Ectodermal cell (in vitro differentiated cells): ENCODE data around the gene OTOGL.

Experiments
- H3K27ac ChIP-seq: 2 replicates; pipeline ENCODE4 v1.7.0; 2013; ENCODE audit warnings: mild to moderate bottlenecking, low read depth, low read length; ENCODE audit not compliant: insufficient read depth, poor library complexity, severe bottlenecking
- H3K27me3 ChIP-seq: 2 replicates; pipeline ENCODE4 v1.7.0; 2013; ENCODE audit warnings: mild to moderate bottlenecking, low read length; ENCODE audit not compliant: insufficient read depth, control insufficient read depth, poor library complexity, severe bottlenecking
- H3K36me3 ChIP-seq: one replicate; pipeline ENCODE4 v1.7.0; 2013; ENCODE audit warnings: low read length; ENCODE audit not compliant: control insufficient read depth, insufficient read depth
- H3K4me1 ChIP-seq: one replicate; pipeline ENCODE4 v1.7.0; 2013; ENCODE audit warnings: low read length; ENCODE audit not compliant: control insufficient read depth, insufficient read depth
- H3K4me3 ChIP-seq: 2 replicates; pipeline ENCODE4 v1.7.0; 2013; ENCODE audit warnings: low read depth, low read length, control low read depth; ENCODE audit not compliant: insufficient read depth
- H3K9me3 ChIP-seq: 2 replicates; pipeline ENCODE4 v1.7.0; 2013; ENCODE audit warnings: mild to moderate bottlenecking, low read length, moderate library complexity; ENCODE audit not compliant: control insufficient read depth
- WGBS, 2 experiments: methylation state at CpG; one replicate each; pipeline ENCODE4 v1.1.7; 2013; ENCODE audit warnings: missing lambda C conversion rate in 2 of 2; 5-methylcytosine and 5-hydroxymethylcytosine counted together

Gene OTOGL

GRCh38 chr12:80317899-80318298 lies 218.6 kb downstream of the OTOGL start:
- 0% methylated on average over 1 of the region's 1 CpG; no CpG with 5 or more reads in 1 of the 2 experiments for WGBS, 2 experiments
- H3K27me3 ChIP-seq = no peaks in the 10 kb centered on the region
- no peak overlapping the region for H3K4me3 ChIP-seq
- H3K36me3 ChIP-seq = no peaks in the 10 kb centered on the region
- H3K9me3 ChIP-seq = no peaks in the 10 kb centered on the region
- H3K27ac ChIP-seq = no peak overlapping the region
- no peaks in the 10 kb centered on the region for H3K4me1 ChIP-seq

- no peak overlapping the region for H3K27ac ChIP-seq
- no peaks in the 10 kb centered on the region for H3K4me1 ChIP-seq
- WGBS, 2 experiments = 18 to 29% methylated on average over 2 of the region's 2 CpGs
- no peaks in the 10 kb centered on the region for H3K9me3 ChIP-seq
- H3K36me3 ChIP-seq = no peaks in the 10 kb centered on the region
- H3K4me3 ChIP-seq = no peak overlapping the region
- H3K27me3 ChIP-seq = no peaks in the 10 kb centered on the region
These were observed 220.9 kb downstream of the OTOGL start for GRCh38 chr12:80320121-80320678.

DNA sequence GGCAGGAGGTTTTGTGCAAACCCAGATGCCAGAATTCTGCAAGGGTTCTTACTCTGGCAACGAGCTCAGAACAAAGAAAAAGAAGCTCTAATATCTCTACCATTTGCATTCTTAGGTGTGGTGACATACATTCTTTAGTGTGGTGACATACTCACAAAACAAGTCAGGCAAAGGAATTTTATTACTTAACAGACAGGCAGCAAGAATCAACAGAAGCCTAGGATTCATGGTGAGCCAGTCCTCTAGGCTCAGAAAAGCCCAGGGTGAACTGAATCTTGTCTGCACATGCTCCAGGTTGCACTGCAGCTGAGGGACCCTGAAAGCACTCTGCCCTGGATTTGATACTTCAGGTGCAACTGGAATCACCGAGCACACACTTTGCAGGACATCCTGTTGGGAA lies 222.3 kb downstream of the OTOGL start:
- Histone ChIP-seq H3K27me3 (no peaks in the 10 kb centered on the region), H3K27ac (no peak overlapping the region), H3K9me3 (no peaks in the 10 kb centered on the region), H3K4me3 (no peak overlapping the region), H3K4me1 (no peaks in the 10 kb centered on the region), H3K36me3 (no peaks in the 10 kb centered on the region)
- 93 to 95% methylated on average over 2 of the region's 2 CpGs for WGBS, 2 experiments

DNA sequence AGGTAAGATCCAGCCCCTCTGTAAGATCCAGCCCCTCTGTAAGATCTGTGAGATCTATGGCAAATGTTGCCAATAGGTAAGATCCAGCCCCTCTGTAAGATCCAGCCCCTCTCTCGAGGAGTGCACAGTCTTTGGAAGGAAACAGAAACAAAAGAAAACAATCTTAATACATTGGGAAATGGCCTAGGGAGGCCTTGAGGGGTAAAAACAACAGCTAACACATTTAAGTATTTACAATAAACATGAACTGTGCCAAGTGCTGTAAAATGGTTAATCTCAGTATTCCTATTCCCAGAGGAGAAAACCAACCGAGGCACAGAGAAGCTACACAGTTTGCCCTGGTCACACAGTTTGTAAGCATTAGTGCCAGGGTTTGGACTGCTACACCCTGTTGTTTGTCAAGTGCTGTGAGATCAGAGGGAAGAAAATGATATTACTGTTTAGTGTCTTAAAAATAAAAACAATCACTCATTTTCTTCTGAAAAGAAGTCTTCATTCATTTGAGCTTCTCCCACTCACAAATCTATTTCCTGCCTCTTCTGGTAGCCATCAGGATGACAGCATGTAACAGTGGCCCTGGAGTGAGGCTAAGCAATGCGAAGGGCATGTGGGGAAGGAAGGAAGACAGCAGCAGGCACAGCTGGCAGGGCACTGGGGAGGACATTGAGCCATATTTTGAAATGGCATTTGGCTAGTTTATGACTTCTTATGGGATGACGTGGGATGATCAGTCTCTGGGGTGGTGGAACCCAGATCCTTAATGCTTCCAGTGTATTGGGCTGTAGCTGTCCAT lies 226.0 kb downstream of the OTOGL start:
- no peak overlapping the region for H3K4me3 ChIP-seq
- H3K9me3 ChIP-seq = no peaks in the 10 kb centered on the region
- H3K27me3 ChIP-seq = no peaks in the 10 kb centered on the region
- H3K4me1 ChIP-seq = no peaks in the 10 kb centered on the region
- H3K27ac ChIP-seq = no peak overlapping the region
- 90 to 91% methylated on average over 4 of the region's 4 CpGs for WGBS, 2 experiments
- no peaks in the 10 kb centered on the region for H3K36me3 ChIP-seq

DNA sequence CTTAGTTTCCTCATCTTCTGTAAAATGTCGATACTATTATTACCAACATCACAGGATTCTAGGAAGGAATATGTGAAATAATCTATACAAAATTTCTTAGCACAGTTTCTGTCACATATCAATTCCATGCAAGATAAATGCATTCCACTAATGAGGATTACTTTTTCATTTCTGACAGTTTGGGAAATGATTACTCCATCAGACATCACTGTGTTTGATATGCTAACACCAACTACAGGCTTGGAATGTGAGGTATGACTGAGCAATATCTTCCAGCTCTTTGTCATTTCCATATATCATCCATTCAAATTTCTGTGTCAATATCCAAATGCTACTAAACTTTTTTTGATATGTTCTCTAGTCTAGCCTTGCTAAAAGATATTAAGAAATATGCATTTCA lies 233.5 kb downstream of the OTOGL start:
- WGBS, 2 experiments = 100% methylated on average over 1 of the region's 1 CpG; no CpG with 5 or more reads in 1 of the 2 experiments
- no peaks in the 10 kb centered on the region for H3K4me1 ChIP-seq
- H3K27ac ChIP-seq = no peak overlapping the region

DNA sequence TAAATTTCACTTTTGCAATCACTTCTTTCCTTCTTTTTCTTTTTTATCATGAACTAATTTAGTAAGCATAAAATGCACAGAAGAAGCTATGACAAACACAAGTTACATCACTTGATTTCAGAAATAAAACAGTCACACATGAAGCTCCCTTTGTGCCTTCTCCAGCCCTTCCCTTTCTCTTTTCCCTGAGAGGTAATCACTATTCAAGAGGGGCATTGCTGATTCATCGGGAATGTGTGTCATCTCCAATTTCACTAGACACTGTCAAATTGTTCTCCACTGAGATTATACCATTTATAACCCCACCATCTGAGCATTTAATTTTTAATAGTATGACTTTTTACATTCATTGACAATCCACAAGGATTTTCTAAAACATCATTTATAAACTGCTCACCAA lies 253.1 kb downstream of the OTOGL start:
- no peaks in the 10 kb centered on the region for H3K4me1 ChIP-seq

More for the DNA sequence above, 233.5 kb downstream of the OTOGL start:
- H3K4me3 ChIP-seq = no peak overlapping the region
- H3K27me3 ChIP-seq = no peaks in the 10 kb centered on the region
- H3K9me3 ChIP-seq = no peaks in the 10 kb centered on the region
- no peaks in the 10 kb centered on the region for H3K36me3 ChIP-seq

DNA sequence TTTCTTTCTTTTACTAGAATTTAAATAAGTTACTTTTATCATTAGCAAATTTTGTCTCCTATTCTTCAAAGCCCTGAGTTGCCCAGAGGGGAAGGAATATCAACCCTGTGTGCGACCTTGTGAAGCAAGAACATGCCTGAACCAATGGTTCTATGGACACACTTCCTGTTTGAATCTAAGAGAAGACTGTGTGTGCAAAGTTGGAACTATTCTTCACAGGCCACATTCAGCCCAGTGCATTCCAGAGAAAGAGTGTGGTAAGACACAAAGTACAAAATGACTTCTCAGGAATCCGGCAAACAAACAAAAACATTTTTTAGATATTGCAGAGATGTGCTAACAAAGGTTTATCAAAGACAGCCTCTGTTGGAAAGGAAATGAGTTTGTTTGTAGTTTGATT lies 253.9 kb downstream of the OTOGL start:
- H3K9me3 ChIP-seq = no peaks in the 10 kb centered on the region
- no peak overlapping the region for H3K4me3 ChIP-seq
- H3K36me3 ChIP-seq = no peaks in the 10 kb centered on the region
- no peaks in the 10 kb centered on the region for H3K27me3 ChIP-seq
- no peak overlapping the region for H3K27ac ChIP-seq
- WGBS, 2 experiments = 93 to 95% methylated on average over 2 of the region's 2 CpGs
- H3K4me1 ChIP-seq = no peaks in the 10 kb centered on the region

More for the DNA sequence above, 253.1 kb downstream of the OTOGL start:
- no peak overlapping the region for H3K4me3 ChIP-seq
- H3K27me3 ChIP-seq = no peaks in the 10 kb centered on the region
- no peak overlapping the region for H3K27ac ChIP-seq
- H3K9me3 ChIP-seq = no peaks in the 10 kb centered on the region
- WGBS, 2 experiments = 44 to 81% methylated on average over 1 of the region's 1 CpG
- no peaks in the 10 kb centered on the region for H3K36me3 ChIP-seq

DNA sequence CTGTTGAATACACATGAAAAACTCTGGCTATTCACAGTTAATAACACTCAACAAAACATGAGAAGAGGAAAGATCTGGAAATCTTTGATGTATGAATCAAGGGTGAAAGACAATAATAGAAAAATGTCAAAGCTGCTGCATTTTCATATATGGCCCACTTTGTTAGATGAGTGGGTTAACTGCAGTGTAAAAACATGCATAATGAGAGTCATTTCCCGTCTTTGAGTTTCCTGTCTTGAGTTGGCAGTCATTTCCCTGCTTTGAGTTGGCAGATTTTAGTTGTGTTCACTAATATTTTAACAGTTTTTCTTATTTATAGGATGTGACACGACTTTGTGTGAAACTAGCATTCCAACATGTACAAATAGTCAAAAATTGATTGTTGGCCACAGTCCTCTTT lies 256.8 kb downstream of the OTOGL start:
- WGBS, 2 experiments = 90 to 100% methylated on average over 1 to 2 of the region's 2 CpGs

DNA sequence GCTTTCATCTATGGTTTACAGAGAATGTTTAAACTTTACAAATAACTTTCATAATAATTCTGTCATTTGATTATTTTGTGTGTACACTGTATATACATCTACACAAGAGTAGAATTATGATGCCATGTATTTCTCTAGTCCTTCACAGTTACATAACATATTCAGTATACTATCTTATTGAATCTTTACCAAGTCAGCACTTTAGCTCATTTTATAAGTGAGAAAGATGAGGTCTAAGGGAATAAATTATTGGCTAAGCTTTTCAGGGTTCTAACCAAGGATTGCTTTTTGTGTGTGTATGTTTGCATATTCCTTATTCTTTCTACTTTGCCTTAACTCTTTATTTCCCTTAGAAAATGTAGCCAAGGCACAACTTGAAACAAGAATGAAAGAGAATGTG lies 260.4 kb downstream of the OTOGL start:
- H3K27ac ChIP-seq = no peak overlapping the region
- no peaks in the 10 kb centered on the region for H3K27me3 ChIP-seq
- no peaks in the 10 kb centered on the region for H3K4me1 ChIP-seq
- H3K9me3 ChIP-seq = no peaks in the 10 kb centered on the region
- H3K36me3 ChIP-seq = no peaks in the 10 kb centered on the region
- no peak overlapping the region for H3K4me3 ChIP-seq

More for the DNA sequence above, 256.8 kb downstream of the OTOGL start:
- Histone ChIP-seq H3K27me3 (no peaks in the 10 kb centered on the region), H3K4me3 (no peak overlapping the region), H3K27ac (no peak overlapping the region), H3K9me3 (no peaks in the 10 kb centered on the region), H3K4me1 (no peaks in the 10 kb centered on the region), H3K36me3 (no peaks in the 10 kb centered on the region)

DNA sequence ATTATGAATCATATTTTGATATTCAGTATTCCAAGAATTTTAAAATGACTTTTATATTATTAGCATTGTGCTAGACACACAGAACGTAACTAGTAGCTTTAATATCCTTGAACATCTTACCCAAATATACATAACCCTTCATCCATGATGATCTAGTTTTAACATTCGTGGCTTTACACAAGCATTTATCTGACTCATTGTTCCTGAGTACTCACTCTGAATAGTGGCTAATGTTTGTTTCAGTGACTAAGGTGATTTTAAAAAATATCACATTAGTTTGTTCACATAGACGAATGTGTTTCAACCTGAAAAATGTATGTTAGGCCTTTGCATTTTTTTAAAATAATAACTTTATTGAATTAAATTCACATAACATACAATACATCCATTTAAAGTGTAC lies 264.7 kb downstream of the OTOGL start:
- H3K27ac ChIP-seq = no peak overlapping the region
- no peaks in the 10 kb centered on the region for H3K36me3 ChIP-seq
- H3K4me3 ChIP-seq = no peak overlapping the region
- H3K9me3 ChIP-seq = no peaks in the 10 kb centered on the region
- no peaks in the 10 kb centered on the region for H3K27me3 ChIP-seq
- H3K4me1 ChIP-seq = no peaks in the 10 kb centered on the region
- WGBS, 2 experiments = 95 to 100% methylated on average over 2 of the region's 3 CpGs
